Heart right ventricle (tissue), 16 donors: ENCODE data around the gene KPNA6. TPM values are rescaled to one million over a fixed set of nuclear protein-coding genes. Genes with fewer than 3 reads are reported as not detected.
"Not testable (repeated sequence)": the region's sequence is repeated elsewhere in the genome, so short reads cannot be mapped to it uniquely, and the experiment has no call there.

Experiments
- ATAC-seq, 8 donors: fragments of 200-7000 bp; cut with Tn5 transposase; one replicate each; pipeline ENCODE4 v1.9.1; 2020; ENCODE audit warnings: mild to moderate bottlenecking in 8 of 8, moderate library complexity in 8 of 8, moderate number of reproducible peaks in 1 of 8
- DNase-seq, 2 donors: peaks; one replicate each; pipeline ENCODE4 v3.0.0-alpha.2; 2020
- H3K27ac ChIP-seq, 10 donors: fragments of 200-600 bp; sonication (generic) in 2 of 10; one replicate each; pipeline versions ENCODE4 v1.5.0 to v1.8.0; 2020 to 2022; ENCODE audit warnings: mild to moderate bottlenecking in 3 of 10
- H3K27me3 ChIP-seq, 7 donors: fragments of 200-600 bp; one replicate each; pipeline ENCODE4 v1.8.0; 2021 to 2022; ENCODE audit warnings: mild to moderate bottlenecking in 2 of 7
- H3K36me3 ChIP-seq, 9 donors: fragments of 200-600 bp; sonication (generic) in 1 of 9; one replicate each; pipeline versions ENCODE4 v1.5.0 to v1.8.0; 2020 to 2022; ENCODE audit warnings: mild to moderate bottlenecking in 2 of 9
- H3K4me1 ChIP-seq, 9 donors: fragments of 200-600 bp; sonication (generic) in 1 of 9; one replicate each; pipeline versions ENCODE4 v1.5.0 to v1.8.0; 2020 to 2022; ENCODE audit warnings: mild to moderate bottlenecking in 4 of 9
- H3K4me3 ChIP-seq, 10 donors: fragments of 200-600 bp; sonication (generic) in 2 of 10; one replicate each; pipeline versions ENCODE4 v1.5.0 to v1.8.0; 2020 to 2022; ENCODE audit warnings: mild to moderate bottlenecking in 7 of 10, moderate library complexity in 2 of 10
- H3K9me3 ChIP-seq, 11 donors: fragments of 200-600 bp in 10 of 11; sonication (generic) in 2 of 11; one replicate each; pipeline versions ENCODE4 v1.5.0 to v1.8.0; 2013 to 2022; ENCODE audit warnings: mild to moderate bottlenecking in 2 of 11, control low read depth in 1 of 11, moderate library complexity in 1 of 11
- WGBS, 2 donors: extraction: QIAGEN DNeasy Blood & Tissue Kit; methylation state at CpG; one replicate each; pipeline ENCODE4 v1.1.7; 2013; ENCODE audit warnings: inconsistent platforms in 1 of 2; 5-methylcytosine and 5-hydroxymethylcytosine counted together
- intact Hi-C, 10 donors: fragments of 100-400 bp; cut with DNase I; formaldehyde crosslinking; loops; one replicate each; pipeline versions ENCODE4 v1.11.1 to v1.14.2; 2022
- polyA plus RNA-seq, 2 donors: library from polyadenylated mRNA; stranded (reverse); fragments of 200-250 nt; gene quantifications; one replicate each; pipeline ENCODE4 v1.2.3, GENCODE V29; 2013
- total RNA-seq, 10 donors: library from RNA; stranded (reverse); fragmentation: NEBNext Ultra II Directional in 3 of 10; extraction: Animal tissue kit (Norgen Biotek cat#: 25700) in 3 of 10; gene quantifications; one replicate each; pipeline versions ENCODE4 v1.2.1 to v1.2.4, GENCODE V29; 2021 to 2023
- TF ChIP-seq, protein P1 (sequence below), 9 donors: fragments of 200-600 bp; sonication (generic) in 2 of 9; IDR thresholded peaks; one replicate each; pipeline versions ENCODE4 v1.5.0 to v1.8.0; 2021 to 2022; ENCODE audit warnings: antibody characterized with exemption in 9 of 9, mild to moderate bottlenecking in 5 of 9, moderate library complexity in 1 of 9
- donor health status: Arrhythmogenic right ventricular cardiomyopathy.
- donor health status: ischemic (EF 13 %, LVEDD 7.1; RV severe dilation, severe dysfunction).
- donor health status: healthy with polysubstance abuse.
- donor health status: DM: no; HTN: yes; CAD: no.
- donor health status: DM: no; HTN: no; CAD: no.
- donor health status: ischemic (EF 25% LVEDD 6.9; RV normal size, moderate dysfunction).
- donor health status: ischemic (EF 25% LVEDD 5.7; RV mildly dilated, moderate dysfunction).
- donor health status: healthy.
- donor health status: DM: yes; HTN: yes; CAD: no.
- donor health status: Ischemic cardiomyopathy.
- donor health status: ischemic (EF 35%, LVEDD 5.7; RV mildly dilated, moderate dysfunction).
- donor health status: nonischemic (EF 11% LVEDD 7.7; RV severe dilation, severe dysfunction).
- donor health status: DM: yes; HTN: yes; CAD: no.
- donor health status: PGD.
- donor health status: ischemic (EF 29% LVEDD 5.4; RV normal size, mild dysfunction).
- donor health status: nonischemic (EF 23%, LVEDD 6.1; RV moderate dilation, normal function).

KPNA6 gene
- total and polyA plus RNA-seq, 12 donors, result 10.2 to 92.5 (median 81.7) TPM

DNA sequence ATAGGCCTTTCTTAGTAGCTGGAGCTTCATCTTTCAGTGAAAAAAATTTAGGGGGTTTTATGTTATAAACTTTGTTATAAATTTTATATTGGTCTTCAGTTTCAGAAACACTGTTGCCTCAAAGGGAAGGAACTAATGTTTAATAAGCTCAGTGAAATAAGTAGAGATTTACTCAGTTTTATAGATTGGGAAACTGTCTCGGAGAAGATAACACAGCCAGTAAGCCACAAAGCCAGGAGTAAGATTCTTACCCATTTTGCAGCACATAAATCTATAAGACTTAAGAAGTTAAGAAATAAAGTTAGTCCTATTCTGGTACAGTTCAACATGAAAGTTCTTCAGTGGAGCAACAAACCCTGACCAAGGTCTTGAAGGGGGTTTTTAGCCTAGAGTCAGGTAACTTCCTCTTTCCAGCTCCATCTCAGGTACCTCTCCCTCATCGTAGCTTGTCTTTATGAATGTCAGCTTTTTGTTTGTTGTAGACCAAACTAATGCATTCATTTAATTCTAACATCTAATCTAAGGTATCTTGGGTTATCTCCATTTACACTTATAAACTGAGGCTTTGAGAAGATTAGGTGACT is 3.3 kb downstream of the KPNA6 start:
- peaks cover 3 to 73% (median 51%) of the 10 kb centered on the region in 9 donors for H3K4me1 ChIP-seq

DNA sequence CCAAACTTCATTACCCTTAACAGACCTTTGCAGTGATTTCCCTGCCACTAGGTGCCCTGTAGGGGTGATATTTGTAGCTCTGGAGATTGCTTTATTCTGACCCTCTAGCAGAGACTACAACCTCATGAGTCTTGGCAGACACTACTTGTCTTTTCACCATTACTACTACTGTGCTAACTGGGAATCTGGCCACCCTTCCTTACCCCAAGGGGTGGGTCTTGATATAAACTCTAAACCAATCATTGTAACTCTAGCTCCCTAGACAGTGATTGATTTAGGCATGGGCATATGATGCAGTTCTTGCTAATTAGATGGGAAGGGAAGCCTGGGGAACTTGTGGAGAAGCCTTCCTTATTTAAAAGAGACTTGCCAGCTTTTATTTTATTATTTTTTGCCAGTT is 3.9 kb downstream of the KPNA6 start:
- Histone ChIP-seq H3K4me1 (peaks cover 3 to 79% (median 57%) of the 10 kb centered on the region in 9 donors), H3K27ac (peak overlapping the region in 1 of 10 donors; percentile 43), H3K36me3 (peaks cover 0 to 21% (median 0%) of the 10 kb centered on the region in 9 donors), H3K27me3 (no peaks in the 10 kb centered on the region), H3K9me3 (no peaks in the 10 kb centered on the region), H3K4me3 (no peak overlapping the region)
- DNase-seq (no peak), ATAC-seq (peak in 4 of 8 donors; percentile 6 to 39 (median 20))
- TF ChIP-seq, protein P1, sequence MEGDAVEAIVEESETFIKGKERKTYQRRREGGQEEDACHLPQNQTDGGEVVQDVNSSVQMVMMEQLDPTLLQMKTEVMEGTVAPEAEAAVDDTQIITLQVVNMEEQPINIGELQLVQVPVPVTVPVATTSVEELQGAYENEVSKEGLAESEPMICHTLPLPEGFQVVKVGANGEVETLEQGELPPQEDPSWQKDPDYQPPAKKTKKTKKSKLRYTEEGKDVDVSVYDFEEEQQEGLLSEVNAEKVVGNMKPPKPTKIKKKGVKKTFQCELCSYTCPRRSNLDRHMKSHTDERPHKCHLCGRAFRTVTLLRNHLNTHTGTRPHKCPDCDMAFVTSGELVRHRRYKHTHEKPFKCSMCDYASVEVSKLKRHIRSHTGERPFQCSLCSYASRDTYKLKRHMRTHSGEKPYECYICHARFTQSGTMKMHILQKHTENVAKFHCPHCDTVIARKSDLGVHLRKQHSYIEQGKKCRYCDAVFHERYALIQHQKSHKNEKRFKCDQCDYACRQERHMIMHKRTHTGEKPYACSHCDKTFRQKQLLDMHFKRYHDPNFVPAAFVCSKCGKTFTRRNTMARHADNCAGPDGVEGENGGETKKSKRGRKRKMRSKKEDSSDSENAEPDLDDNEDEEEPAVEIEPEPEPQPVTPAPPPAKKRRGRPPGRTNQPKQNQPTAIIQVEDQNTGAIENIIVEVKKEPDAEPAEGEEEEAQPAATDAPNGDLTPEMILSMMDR (IDR thresholded peaks at IDR 0.05), result no peak
- intact Hi-C loops, result loop anchor here in 1 of 10 donors (10.0 kb wide), 1 partner anchor 63 kb away; the partner anchor contains the start of gene TXLNA

More for the DNA sequence above, 3.3 kb downstream of the KPNA6 start:
- no peaks in the 10 kb centered on the region for H3K9me3 ChIP-seq
- intact Hi-C loops, result loop anchor here in 1 of 10 donors (10.0 kb wide), 1 partner anchor 64 kb away; the partner anchor contains the start of gene TXLNA
- H3K36me3 ChIP-seq, result peaks cover 0 to 21% (median 0%) of the 10 kb centered on the region in 9 donors
- no peak overlapping the region for H3K4me3 ChIP-seq
- WGBS, 2 donors, result 80 to 84% methylated on average over 2 of the region's 2 CpGs
- TF ChIP-seq, protein P1 (IDR thresholded peaks at IDR 0.05), result no peak
- DNase-seq (no peak), ATAC-seq (no peak)
- H3K27ac ChIP-seq, result peak overlapping the region in 1 of 10 donors; percentile 43
- no peaks in the 10 kb centered on the region for H3K27me3 ChIP-seq

- 68 to 77% methylated on average over 5 of the region's 5 CpGs for WGBS, 2 donors
- ATAC-seq, result no peak
- peak overlapping the region in 1 of 10 donors; percentile 31 for H3K27ac ChIP-seq
- DNase-seq, result no peak
- no peaks in the 10 kb centered on the region for H3K27me3 ChIP-seq
- H3K4me3 ChIP-seq, result no peak overlapping the region
- TF ChIP-seq, protein P1 (IDR thresholded peaks at IDR 0.05), result no peak
- peaks cover 0 to 21% (median 0%) of the 10 kb centered on the region in 9 donors for H3K36me3 ChIP-seq
- peaks cover 3 to 77% (median 56%) of the 10 kb centered on the region in 9 donors for H3K4me1 ChIP-seq
- intact Hi-C loops, result loop anchor here in 1 of 10 donors (10.0 kb wide), 1 partner anchor 62 kb away; the partner anchor contains the start of gene TXLNA
- no peaks in the 10 kb centered on the region for H3K9me3 ChIP-seq
These were observed 5.0 kb downstream of the KPNA6 start for GRCh38 chr1:32112806-32113375.

GRCh38 chr1:32113436-32113835 is 5.6 kb downstream of the KPNA6 start:
- peaks cover 0 to 21% (median 0%) of the 10 kb centered on the region in 9 donors for H3K36me3 ChIP-seq
- H3K4me1 ChIP-seq, result peaks cover 3 to 81% (median 56%) of the 10 kb centered on the region in 9 donors
- not testable (repeated sequence) for ATAC-seq, H3K4me3 ChIP-seq, H3K9me3 ChIP-seq, DNase-seq, H3K27me3 ChIP-seq
- 91 to 94% methylated on average over 4 of the region's 4 CpGs for WGBS, 2 donors
- peak overlapping the region in 1 of 10 donors; percentile 31 for H3K27ac ChIP-seq
- intact Hi-C loops, result loop anchor here in 1 of 10 donors (10.0 kb wide), 1 partner anchor 61 kb away; the partner anchor contains the start of gene TXLNA
